HepG2 (cell line): ENCODE measurements around the gene DCPS.

Experiments
- CEBPB ChIP-seq: IDR thresholded peaks from 2 replicates; pipeline ENCODE4 v1.6.1; 2011; ENCODE audit warnings: low read depth, low read length, improper control_type of control experiment, borderline replicate concordance
- CTCF ChIP-seq: sonication (generic); formaldehyde crosslinking; IDR thresholded peaks from 2 replicates; pipeline ENCODE4 v1.5.0; 2020; ENCODE audit warnings: mild to moderate bottlenecking, missing genetic modification reagents, moderate library complexity
- ELK4 ChIP-seq: sonication (generic); formaldehyde crosslinking; IDR thresholded peaks from 2 replicates; pipeline ENCODE4 v1.9.0; 2021; ENCODE audit warnings: missing genetic modification reagents, borderline replicate concordance
- FUBP1 ChIP-seq: sonication (generic); formaldehyde crosslinking; IDR thresholded peaks from 2 replicates; pipeline ENCODE4 v1.5.1; 2020; ENCODE audit warnings: missing genetic modification reagents, mild to moderate bottlenecking, borderline replicate concordance
- MTA1 ChIP-seq: sonication (generic); formaldehyde crosslinking; IDR thresholded peaks from 2 replicates; pipeline ENCODE4 v1.4.0; 2020; ENCODE audit warnings: missing genetic modification reagents, mild to moderate bottlenecking, borderline replicate concordance
- NKX3-1 ChIP-seq: sonication (generic); formaldehyde crosslinking; IDR thresholded peaks from 2 replicates; pipeline ENCODE4 v1.5.0; 2020; ENCODE audit warnings: missing genetic modification reagents
- SIN3A ChIP-seq: IDR thresholded peaks from 2 replicates; pipeline ENCODE4 v1.6.1; 2011; ENCODE audit warnings: low read depth, mild to moderate bottlenecking, control low read depth, low read length, borderline replicate concordance
- SMYD3 ChIP-seq: sonication (generic); formaldehyde crosslinking; IDR thresholded peaks from 2 replicates; pipeline ENCODE4 v1.8.1; 2023; ENCODE audit warnings: mild to moderate bottlenecking, missing genetic modification reagents
- SRSF1 ChIP-seq: fragments of 200-400 bp; formaldehyde crosslinking; optimal IDR thresholded peaks from 2 replicates; pipeline ENCODE3; 2017; ENCODE audit warnings: mild to moderate bottlenecking, low read depth, low read length, moderate library complexity
- ZNF207 ChIP-seq: fragments of 450-650 bp; IDR thresholded peaks from 2 replicates; pipeline ENCODE4 v1.6.1; 2016; ENCODE audit warnings: antibody characterized with exemption, borderline replicate concordance
- ZNF598 ChIP-seq: sonication (generic); formaldehyde crosslinking; IDR thresholded peaks from 2 replicates; pipeline ENCODE4 v1.5.1; 2020; ENCODE audit warnings: mild to moderate bottlenecking, missing genetic modification reagents, borderline replicate concordance
- ZNF691 ChIP-seq: sonication (generic); formaldehyde crosslinking; IDR thresholded peaks from 2 replicates; pipeline ENCODE4 v1.4.0; 2020; ENCODE audit warnings: missing genetic modification reagents, low read depth, mild to moderate bottlenecking, borderline replicate concordance
- ZNF768 ChIP-seq: sonication (generic); formaldehyde crosslinking; IDR thresholded peaks from 2 replicates; pipeline ENCODE4 v1.4.0; 2020; ENCODE audit warnings: missing genetic modification reagents

- no peak for TF ChIP-seq SRSF1
- TF ChIP-seq ZNF598 (CRISPR knock-in tag), result no peak
- TF ChIP-seq CTCF (CRISPR knock-in tag), result no peak
- TF ChIP-seq ZNF207, result no peak
- TF ChIP-seq NKX3-1, result no peak
- TF ChIP-seq MTA1 (CRISPR knock-in tag), result no peak
- TF ChIP-seq ZNF768 (CRISPR knock-in tag), result no peak
- no peak for TF ChIP-seq CEBPB
- TF ChIP-seq FUBP1, result no peak
- no peak for TF ChIP-seq ELK4 (CRISPR knock-in tag)
- no peak for TF ChIP-seq SIN3A
- TF ChIP-seq SMYD3 (CRISPR knock-in tag), result no peak
- no peak for TF ChIP-seq ZNF691 (CRISPR knock-in tag)
Observed at GRCh38 chr11:126361400-126361799, 57.5 kb downstream of the DCPS start.
